D721Med (cell line): Measurements from ENCODE around the gene SEC14L5.
A peak's percentile ranks its signal among the peaks of the same experiment; 100 is the strongest.

Experiments used
- DNase-seq: peaks from one replicate; pipeline ENCODE4 v3.0.0; 2011; ENCODE audit warnings: low spot score; ENCODE audit not compliant: insufficient read length
- FAIRE-seq: peaks from 2 replicates; lab custom pipeline; 2011; peaks lifted over from hg19 to GRCh38; lab: Jason Lieb, UNC
- TF ChIP-seq, protein P1 (sequence below): IDR thresholded peaks from 2 replicates; pipeline ENCODE4 v1.5.1; 2012; ENCODE audit warnings: mild to moderate bottlenecking, control low read depth; ENCODE audit not compliant: insufficient read depth; ENCODE audit errors: missing control alignments

Gene SEC14L5

DNA sequence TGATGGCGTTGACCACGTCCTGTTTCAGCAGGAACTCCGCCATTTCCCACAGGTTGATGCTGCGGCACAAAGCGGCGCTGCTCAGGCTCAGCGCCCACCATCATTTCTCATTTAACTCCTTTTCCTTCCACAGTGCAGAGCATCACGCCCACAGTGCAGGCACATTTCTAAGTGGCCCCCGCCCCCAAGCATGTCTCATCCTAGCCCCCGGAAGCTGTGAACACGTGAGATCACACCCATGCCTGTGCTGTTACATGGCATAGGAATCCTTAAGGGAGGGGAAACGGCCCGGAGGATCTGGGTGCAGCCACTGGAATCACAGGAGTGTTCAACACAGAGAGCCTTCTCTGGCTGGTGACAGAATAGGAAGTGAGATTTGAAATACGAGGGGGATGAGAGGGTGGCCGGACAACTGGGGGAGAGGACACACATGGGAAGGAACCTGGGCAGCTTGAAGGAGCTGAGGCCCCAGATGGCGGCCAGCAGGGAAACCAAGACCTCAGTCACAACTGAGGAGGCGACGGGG is 70.9 kb downstream of the SEC14L5 start:
- DNase-seq (no peak), FAIRE-seq (no peak)

DNA sequence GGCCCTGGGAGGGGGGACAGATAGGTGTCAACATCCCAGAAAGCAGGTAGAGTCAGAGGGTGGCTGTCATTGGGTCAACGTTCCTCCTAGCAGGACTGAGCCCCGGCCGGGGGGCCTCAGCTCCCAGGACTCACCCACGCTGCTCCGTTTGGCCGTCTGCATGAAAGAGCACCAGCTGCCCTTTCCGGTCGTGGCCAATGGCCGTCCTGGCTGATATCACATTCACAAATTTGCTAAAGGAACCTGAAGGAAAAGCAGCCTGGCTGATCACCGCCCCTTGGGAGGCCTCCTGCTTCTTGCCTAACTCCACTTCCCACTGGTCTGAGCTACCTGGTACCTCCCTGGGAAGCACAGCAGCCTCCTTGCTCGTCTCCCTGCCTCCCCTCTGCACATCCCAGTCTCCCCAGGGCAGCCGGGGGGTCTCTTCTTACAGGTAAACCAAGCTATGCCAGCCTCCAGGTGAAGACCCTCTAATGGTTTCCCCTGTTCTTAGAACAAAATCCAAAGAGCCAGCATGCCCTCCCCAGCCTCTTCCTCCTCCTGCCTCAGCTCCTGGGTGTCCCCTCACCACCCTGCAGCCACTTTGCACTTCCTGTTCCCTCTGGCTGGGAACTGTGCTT is 72.2 kb downstream of the SEC14L5 start:
- DNase-seq (no peak), FAIRE-seq (no peak)

More for the DNA sequence above, 70.9 kb downstream of the SEC14L5 start:
- TF ChIP-seq, protein P1, sequence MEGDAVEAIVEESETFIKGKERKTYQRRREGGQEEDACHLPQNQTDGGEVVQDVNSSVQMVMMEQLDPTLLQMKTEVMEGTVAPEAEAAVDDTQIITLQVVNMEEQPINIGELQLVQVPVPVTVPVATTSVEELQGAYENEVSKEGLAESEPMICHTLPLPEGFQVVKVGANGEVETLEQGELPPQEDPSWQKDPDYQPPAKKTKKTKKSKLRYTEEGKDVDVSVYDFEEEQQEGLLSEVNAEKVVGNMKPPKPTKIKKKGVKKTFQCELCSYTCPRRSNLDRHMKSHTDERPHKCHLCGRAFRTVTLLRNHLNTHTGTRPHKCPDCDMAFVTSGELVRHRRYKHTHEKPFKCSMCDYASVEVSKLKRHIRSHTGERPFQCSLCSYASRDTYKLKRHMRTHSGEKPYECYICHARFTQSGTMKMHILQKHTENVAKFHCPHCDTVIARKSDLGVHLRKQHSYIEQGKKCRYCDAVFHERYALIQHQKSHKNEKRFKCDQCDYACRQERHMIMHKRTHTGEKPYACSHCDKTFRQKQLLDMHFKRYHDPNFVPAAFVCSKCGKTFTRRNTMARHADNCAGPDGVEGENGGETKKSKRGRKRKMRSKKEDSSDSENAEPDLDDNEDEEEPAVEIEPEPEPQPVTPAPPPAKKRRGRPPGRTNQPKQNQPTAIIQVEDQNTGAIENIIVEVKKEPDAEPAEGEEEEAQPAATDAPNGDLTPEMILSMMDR = no peak

DNA sequence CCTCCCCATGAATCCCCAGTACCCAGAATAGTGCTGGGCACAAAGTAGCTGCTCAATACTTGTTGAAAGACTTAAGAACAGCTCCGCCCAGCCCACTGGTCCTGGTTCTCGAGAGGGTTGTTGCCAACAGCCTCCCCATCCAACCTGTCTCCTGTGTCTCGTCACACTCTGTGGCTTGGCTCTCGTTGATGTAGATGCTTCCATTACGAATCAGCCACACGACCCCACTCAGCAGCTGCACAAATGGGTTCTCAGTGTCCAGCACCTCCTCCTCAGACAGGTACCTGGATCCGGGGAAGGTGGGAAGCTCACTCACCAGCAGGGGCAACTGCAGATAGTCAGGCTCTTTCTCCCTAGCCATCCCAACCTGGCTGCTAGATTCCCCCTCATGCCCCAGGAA is 73.5 kb downstream of the SEC14L5 start:
- no peak for FAIRE-seq
- TF ChIP-seq, protein P1 = no peak
- no peak for DNase-seq

More for the DNA sequence above, 72.2 kb downstream of the SEC14L5 start:
- TF ChIP-seq, protein P1 = no peak

DNA sequence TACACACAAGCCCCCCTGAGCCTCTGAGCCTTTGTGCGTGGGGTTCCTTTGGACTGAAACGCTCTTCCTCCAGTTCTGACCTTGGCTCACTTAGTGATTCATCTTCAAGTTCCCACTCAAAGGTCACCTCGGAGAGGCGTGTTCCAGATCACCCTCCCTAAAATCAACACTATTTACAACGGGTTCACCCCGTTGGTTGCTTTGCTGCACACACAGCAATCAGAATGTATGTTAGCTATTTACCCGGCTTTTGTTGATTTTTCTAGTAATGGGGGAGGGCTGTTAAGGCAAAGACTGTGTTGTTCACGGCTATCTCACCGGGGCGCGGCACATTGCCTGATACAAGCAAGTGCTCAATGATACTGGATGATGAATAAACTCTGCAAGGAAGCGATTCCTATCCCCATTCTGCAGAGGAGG is 74.6 kb downstream of the SEC14L5 start:
- TF ChIP-seq, protein P1 = no peak
- DNase-seq = no peak
- FAIRE-seq = no peak

DNA sequence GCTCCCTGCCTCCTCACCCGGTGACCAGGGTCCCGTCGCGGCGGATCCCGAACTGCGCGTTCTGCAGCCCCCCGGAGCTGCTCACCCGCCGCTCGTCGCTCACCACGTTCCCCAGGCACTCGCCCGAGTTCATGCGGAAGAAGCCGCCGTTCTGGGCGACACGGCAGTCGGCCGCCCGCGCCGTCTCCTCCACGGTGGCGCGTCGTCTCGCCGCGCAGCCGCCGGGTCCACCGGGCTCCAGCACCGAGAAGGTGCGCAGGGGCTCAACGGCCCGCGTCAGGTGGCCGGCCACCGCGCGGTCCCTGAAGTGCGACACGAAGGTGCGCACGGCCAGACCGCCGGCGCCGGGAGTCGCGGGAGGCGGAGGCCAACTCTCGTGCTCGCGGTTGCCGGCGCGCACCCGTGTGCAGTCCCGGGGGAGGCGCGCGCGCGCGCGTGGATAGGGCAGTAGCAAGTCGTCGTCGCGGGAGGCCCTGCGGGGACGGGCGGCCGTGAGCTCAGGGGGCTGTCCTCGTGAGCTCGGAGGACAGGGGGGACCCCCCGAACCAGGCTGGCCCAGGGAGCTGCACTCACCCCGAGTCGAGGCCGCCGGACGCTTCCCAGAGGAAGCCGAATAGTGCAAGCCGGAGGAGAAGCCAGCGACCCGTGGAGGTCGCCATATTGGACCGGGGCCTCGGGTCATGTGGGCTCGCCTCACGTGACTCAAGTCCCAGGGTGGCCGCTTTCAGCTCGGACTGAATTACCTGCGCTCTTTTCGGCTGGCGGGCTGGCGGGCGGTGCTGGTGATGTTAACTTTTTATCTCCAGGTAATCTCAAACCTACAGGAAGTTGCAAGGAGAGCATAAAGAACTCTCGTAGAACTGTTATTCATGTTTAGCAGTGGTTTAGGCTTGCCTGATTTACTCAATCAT is 75.4 kb downstream of the SEC14L5 start, which contains the start of gene NAGPA:
NAGPA (minus strand) TSS at position 680 of the 911 bp plus-strand sequence; CDS start at position 659, 21 bp downstream.
- no peak for FAIRE-seq
- DNase-seq = peak; percentile 90
- TF ChIP-seq, protein P1 = no peak

DNA sequence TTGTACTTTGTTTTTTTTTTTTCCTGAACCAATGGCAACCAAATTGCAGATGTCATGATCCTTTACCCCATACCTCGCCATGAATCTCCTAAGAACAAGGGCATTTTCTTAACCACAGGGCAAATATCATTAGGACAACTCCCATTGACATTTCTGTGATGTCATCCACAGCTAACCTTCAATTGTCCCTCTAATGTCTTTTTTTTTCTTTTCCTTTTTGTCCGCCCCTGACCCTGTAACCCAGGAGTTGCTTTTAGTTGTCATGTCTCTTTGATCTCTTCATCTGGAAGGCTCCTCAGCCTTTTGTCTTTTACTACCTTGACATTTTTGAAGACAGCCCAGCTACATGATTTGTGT is 76.0 kb downstream of the SEC14L5 start:
- TF ChIP-seq, protein P1 = no peak
- DNase-seq = no peak
- no peak for FAIRE-seq
